Activated CD4-positive, CD25-positive, alpha-beta regulatory T cell treated with anti-CD3 and anti-CD28 coated beads, Interleukin-2, amount 50 U/mL, for 16 hours (primary cell): ENCODE results near the gene MSI2.

Experiments used
- DNase-seq: peaks from one replicate; pipeline ENCODE4 v3.0.0-alpha.2; 2020; ENCODE audit warnings: low read depth, low spot score

The MSI2 gene

GRCh38 chr17:57703273-57703672, 446.9 kb downstream of the MSI2 start:
- DNase-seq, result no peak

- DNase-seq, result no peak
These were observed 448.1 kb downstream of the MSI2 start for GRCh38 chr17:57704448-57704847.

GRCh38 chr17:57705921-57706695, 449.8 kb downstream of the MSI2 start:
- no peak for DNase-seq

- no peak for DNase-seq
These were observed 450.4 kb downstream of the MSI2 start for GRCh38 chr17:57706761-57707160.

GRCh38 chr17:57707892-57708291, 451.6 kb downstream of the MSI2 start:
- DNase-seq, result no peak

GRCh38 chr17:57708410-57708809, 452.1 kb downstream of the MSI2 start:
- DNase-seq, result no peak

GRCh38 chr17:57713140-57713539, 456.8 kb downstream of the MSI2 start:
- no peak for DNase-seq

- no peak for DNase-seq
These were observed 458.4 kb downstream of the MSI2 start for GRCh38 chr17:57714665-57715180.

GRCh38 chr17:57715981-57716380, 459.7 kb downstream of the MSI2 start:
- no peak for DNase-seq

- no peak for DNase-seq
These were observed 462.6 kb downstream of the MSI2 start for GRCh38 chr17:57718878-57719277.

- DNase-seq, result no peak
These were observed 464.2 kb downstream of the MSI2 start for GRCh38 chr17:57720386-57721035.

- no peak for DNase-seq
These were observed 465.8 kb downstream of the MSI2 start for GRCh38 chr17:57721967-57722703.

- no peak for DNase-seq
These were observed 466.4 kb downstream of the MSI2 start for GRCh38 chr17:57722704-57723043.

- DNase-seq, result no peak
These were observed 467.2 kb downstream of the MSI2 start for GRCh38 chr17:57723427-57724025.

GRCh38 chr17:57724026-57724728, 467.9 kb downstream of the MSI2 start:
- no peak for DNase-seq

- no peak for DNase-seq
These were observed 468.4 kb downstream of the MSI2 start for GRCh38 chr17:57724729-57725125.

GRCh38 chr17:57726213-57726790, 470.0 kb downstream of the MSI2 start:
- DNase-seq, result no peak

- DNase-seq, result no peak
These were observed 470.5 kb downstream of the MSI2 start for GRCh38 chr17:57726838-57727237.

- DNase-seq, result no peak
These were observed 471.4 kb downstream of the MSI2 start for GRCh38 chr17:57727630-57728175.

- DNase-seq, result no peak
These were observed 473.8 kb downstream of the MSI2 start for GRCh38 chr17:57730026-57730701.
